K562 (cell line): Measurements from ENCODE around the gene HOXB13. TPM values are rescaled to one million over a fixed set of nuclear protein-coding genes. Genes with fewer than 3 reads are reported as not detected.
A peak's percentile ranks its signal among the peaks of the same experiment; 100 is the strongest.

Source experiments
- CREB3 ChIP-seq: fragments of 450-650 bp; conservative IDR thresholded peaks from 2 replicates; pipeline ENCODE4 v1.6.1; 2016; ENCODE audit warnings: missing genetic modification characterization, low read depth, mild to moderate bottlenecking, missing compliant biosample characterization, moderate library complexity
- CXXC5 ChIP-seq: fragments of 250-450 bp; sonication (Bioruptor Pico); IDR thresholded peaks from 2 replicates; pipeline ENCODE4 v1.8.0; 2022; ENCODE audit warnings: inconsistent platforms, mild to moderate bottlenecking, moderate library complexity
- ELF2 ChIP-seq: fragments of 250-450 bp; sonication (Bioruptor Pico); IDR thresholded peaks from 2 replicates; pipeline ENCODE4 v1.5.0; 2021; ENCODE audit warnings: mild to moderate bottlenecking
- KLF16 ChIP-seq: IDR thresholded peaks from 2 replicates; pipeline ENCODE4 v1.6.1; 2016; ENCODE audit warnings: antibody characterized with exemption
- PRMT5 ChIP-seq: sonication (generic); formaldehyde crosslinking; IDR thresholded peaks from 2 replicates; pipeline ENCODE4 v1.5.0; 2020; ENCODE audit warnings: missing genetic modification reagents
- PYGO2 ChIP-seq: fragments of 450-650 bp; IDR thresholded peaks from 2 replicates; pipeline ENCODE4 v1.6.1; 2016; ENCODE audit warnings: mild to moderate bottlenecking, missing genetic modification characterization, moderate library complexity, missing compliant biosample characterization
- RAD51 ChIP-seq: fragments of 450-650 bp; IDR thresholded peaks from 2 replicates; pipeline ENCODE4 v1.7.1; 2016; ENCODE audit warnings: low read depth, mild to moderate bottlenecking, borderline replicate concordance
- RBM25 ChIP-seq: fragments of 200-400 bp; formaldehyde crosslinking; IDR thresholded peaks from 2 replicates; pipeline ENCODE4 v1.6.1; 2018; ENCODE audit warnings: low read length, low read depth, moderate library complexity; ENCODE audit not compliant: severe bottlenecking
- REST ChIP-seq, 2 experiments: fragments of 450-650 bp; formaldehyde crosslinking in 1 of 2; IDR thresholded peaks; 2 replicates each; pipeline versions ENCODE4 v1.4.0 to v1.6.1; 2014 to 2020; ENCODE audit warnings: mild to moderate bottlenecking in 2 of 2, borderline replicate concordance in 1 of 2, low read depth in 1 of 2
- SMC3 ChIP-seq: conservative IDR thresholded peaks from 2 replicates; pipeline ENCODE4 v1.6.1; 2011; ENCODE audit warnings: low read depth, low read length, improper control_type of control experiment; ENCODE audit not compliant: insufficient read depth
- SNAPC5 ChIP-seq: fragments of 250-450 bp; sonication (Bioruptor Pico); IDR thresholded peaks from 2 replicates; pipeline ENCODE4 v1.8.0; 2021; ENCODE audit warnings: moderate library complexity, mild to moderate bottlenecking, inconsistent platforms
- TAF1 ChIP-seq: IDR thresholded peaks from 2 replicates; pipeline ENCODE4 v1.6.1; 2011; ENCODE audit warnings: mild to moderate bottlenecking, low read length, moderate library complexity; ENCODE audit not compliant: insufficient read depth, control insufficient read depth, severe bottlenecking; ENCODE audit errors: extremely low read depth
- ZC3H8 ChIP-seq: fragments of 450-650 bp; IDR thresholded peaks from 2 replicates; pipeline ENCODE4 v1.6.1; 2017
- ZFX ChIP-seq: sonication (generic); formaldehyde crosslinking; IDR thresholded peaks from 2 replicates; pipeline ENCODE4 v1.8.0; 2022; ENCODE audit warnings: mild to moderate bottlenecking, missing genetic modification reagents, moderate library complexity
- ZNF431 ChIP-seq: sonication (generic); formaldehyde crosslinking; IDR thresholded peaks from 2 replicates; pipeline ENCODE4 v1.8.0; 2022; ENCODE audit warnings: mild to moderate bottlenecking, missing genetic modification reagents
- ZNF445 ChIP-seq: fragments of 250-450 bp; sonication (Bioruptor Pico); IDR thresholded peaks from 2 replicates; pipeline ENCODE4 v1.4.0; 2020; ENCODE audit warnings: low read depth, mild to moderate bottlenecking, moderate library complexity
- ZNF584 ChIP-seq: fragments of 200-800 bp; sonication (Bioruptor generic); IDR thresholded peaks from 2 replicates; pipeline ENCODE4 v1.6.1; 2016; ENCODE audit warnings: low read depth, mild to moderate bottlenecking, missing genetic modification characterization, missing compliant biosample characterization
- polyA plus RNA-seq, 8 experiments: library from polyadenylated mRNA; depleted of rRNA in 4 of 8; stranded (reverse) in 5 of 8; unstranded in 3 of 8; fragments of >200 nt; fragmentation: Nextera tagmentation in 2 of 8; fragmentation: Illumina TruSeq in 1 of 8; extraction: Ambion mirVana in 2 of 8; extraction: Trizol in 1 of 8; gene quantifications; 2 replicates each; pipeline versions ENCODE4 v1.2.1 to v1.2.3, GENCODE V29; 2011 to 2014; ENCODE audit warnings: inconsistent platforms in 1 of 8, missing spikeins in 1 of 8
- total RNA-seq, 7 experiments: library from RNA; depleted of rRNA in 6 of 7; stranded (reverse); fragments of >200 nt in 6 of 7; fragmentation: Illumina TruSeq in 2 of 7; extraction: Trizol in 2 of 7; gene quantifications; 2 replicates each; pipeline versions ENCODE4 v1.2.1 to v1.2.3, GENCODE V29; 2011 to 2021; ENCODE audit warnings: low replicate concordance in 1 of 7

HOXB13 gene
- total and polyA plus RNA-seq, 9 of the 15 experiments (the other 6 are each of a cell fraction or from before 2014, with no cell fraction given) = not detected

DNA sequence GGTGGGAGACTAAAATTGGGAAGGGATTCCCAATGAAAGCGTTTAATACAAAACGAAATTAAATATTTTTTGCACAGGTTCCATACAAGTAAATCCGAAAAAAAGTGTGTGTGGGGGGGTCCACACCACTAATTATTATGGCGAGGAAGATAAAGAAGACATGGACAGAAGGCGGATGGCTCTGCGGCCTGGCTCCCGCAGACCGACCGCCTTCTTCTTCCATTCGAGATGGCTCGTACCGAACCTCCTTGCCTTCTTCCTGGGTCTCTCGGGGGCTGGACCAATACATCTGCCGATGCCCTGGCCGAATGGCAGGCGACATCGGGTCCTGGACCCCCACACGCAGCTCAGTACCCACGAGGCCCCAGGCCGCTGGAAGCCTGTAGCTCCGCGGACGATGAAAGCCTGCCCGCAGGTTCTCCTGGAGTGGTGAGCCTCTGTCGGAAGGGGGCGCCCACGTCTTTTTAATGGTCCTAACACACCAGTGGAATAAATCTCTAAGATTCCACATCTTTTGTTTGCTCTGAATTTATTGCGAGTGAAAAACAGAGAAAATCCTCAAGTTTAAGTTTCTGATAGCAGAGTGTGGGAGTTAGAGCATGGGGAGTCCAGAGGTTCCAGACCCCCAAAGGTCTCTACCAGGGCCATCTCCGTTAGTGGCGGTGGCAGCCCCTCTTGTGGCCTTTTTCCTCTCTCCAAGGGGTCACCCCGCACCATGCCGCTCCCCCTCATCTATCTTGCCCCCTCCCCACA is 4.1 kb downstream of the HOXB13 start (continued):
- TF ChIP-seq SMC3 = peak; percentile 57; the same call in 1 of the 2 replicates
- no peak for TF ChIP-seq ZC3H8
- TF ChIP-seq CREB3 (tag) = no peak
- TF ChIP-seq CXXC5 = no peak
- no peak for TF ChIP-seq ZNF584 (CRISPR knock-in tag)
- TF ChIP-seq ZNF445 (CRISPR knock-in tag) = no peak
- no peak for TF ChIP-seq RAD51
- no peak for TF ChIP-seq TAF1
- TF ChIP-seq ZNF431 (CRISPR knock-in tag) = no peak
- TF ChIP-seq REST (IDR thresholded peaks at IDR 0.05; ENCODE audit: borderline replicate concordance) = 0 out of 2 replicates have a peak, but pooled peaks have one; percentile 23
- no peak for TF ChIP-seq REST (CRISPR knock-in tag; IDR thresholded peaks at IDR 0.05; ENCODE audit: low read depth)
- TF ChIP-seq PYGO2 = no peak
- TF ChIP-seq KLF16 = no peak
- no peak for TF ChIP-seq RBM25
- 0 out of 2 replicates have a peak, but pooled peaks have one; percentile 24 for TF ChIP-seq ZFX
- TF ChIP-seq SNAPC5 (CRISPR knock-in tag) = no peak
- no peak for TF ChIP-seq ELF2 (CRISPR knock-in tag)
- TF ChIP-seq PRMT5 (CRISPR knock-in tag) = no peak
